NCI-H1048 (cell line): ENCODE data around the gene DIO3.
"Not testable (repeated sequence)": the region's sequence is repeated elsewhere in the genome, so short reads cannot be mapped to it uniquely, and the experiment has no call there.

ENCODE experiments used
- DNase-seq: peaks from one replicate; lab custom pipeline; 2025; lab: John Stamatoyannopoulos, UW

Gene DIO3

GRCh38 chr14:101542391-101542790, 18.9 kb upstream of the DIO3 start:
- DNase-seq, result no peak

DNA sequence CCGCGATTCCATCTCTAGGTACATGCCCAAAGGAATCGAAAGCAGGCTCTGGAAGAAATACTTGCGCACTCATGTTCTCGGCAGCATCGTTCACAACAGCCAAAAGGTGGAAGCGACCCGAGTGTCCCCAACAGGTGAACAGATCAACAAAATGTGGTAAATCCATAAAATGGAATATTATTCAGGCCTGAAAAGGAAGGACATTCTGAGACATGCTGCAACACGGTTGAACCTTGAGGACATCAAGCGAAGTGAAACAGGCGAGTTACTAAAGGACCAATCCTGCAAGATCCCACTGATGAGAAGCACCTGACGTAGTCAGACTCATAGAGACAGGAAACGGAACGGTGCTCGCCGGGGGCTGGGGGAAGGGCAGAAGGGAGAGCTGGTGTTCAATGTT, 17.5 kb upstream of the DIO3 start:
- DNase-seq, result no peak

DNA sequence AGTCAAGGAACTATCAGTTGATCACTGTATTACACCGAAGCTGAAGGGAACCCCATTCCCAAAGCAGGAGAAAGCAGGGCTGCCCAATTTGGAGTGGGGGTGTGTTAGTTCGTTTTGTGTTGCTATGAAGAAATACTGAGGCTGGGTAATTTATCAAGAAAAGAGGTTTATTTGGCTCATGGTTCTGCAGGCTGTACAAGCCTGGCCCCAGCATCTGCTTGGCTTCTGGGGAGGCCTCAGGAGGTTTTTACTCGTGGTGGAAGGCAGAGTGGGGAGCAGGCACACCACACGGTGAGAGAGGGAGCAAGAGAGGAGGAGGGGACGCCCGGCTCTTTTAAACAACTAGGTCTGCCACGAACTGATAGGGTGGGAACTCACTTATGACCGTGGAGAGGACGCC, 16.7 kb upstream of the DIO3 start:
- no peak for DNase-seq

DNA sequence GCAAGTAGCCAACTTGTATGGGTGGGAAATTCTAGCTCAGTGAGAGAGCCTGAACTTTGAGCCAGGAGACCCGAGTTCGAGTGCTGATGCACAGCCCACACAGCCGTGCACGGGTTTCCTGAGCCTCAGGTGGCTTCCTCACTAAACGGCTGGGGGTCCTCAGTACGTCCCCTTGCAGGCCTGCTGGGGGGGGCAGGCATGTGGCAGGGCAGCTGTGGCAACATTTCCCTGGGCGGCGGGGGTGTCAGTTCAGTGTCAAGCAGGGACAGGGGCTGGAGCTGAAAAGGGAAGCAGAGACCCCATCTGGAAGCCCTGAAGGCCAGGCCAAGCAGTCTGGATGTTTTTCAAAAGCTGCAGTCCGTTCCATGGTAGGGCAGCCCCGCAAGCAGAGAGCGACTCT, 14.6 kb upstream of the DIO3 start:
- DNase-seq, result no peak

DNA sequence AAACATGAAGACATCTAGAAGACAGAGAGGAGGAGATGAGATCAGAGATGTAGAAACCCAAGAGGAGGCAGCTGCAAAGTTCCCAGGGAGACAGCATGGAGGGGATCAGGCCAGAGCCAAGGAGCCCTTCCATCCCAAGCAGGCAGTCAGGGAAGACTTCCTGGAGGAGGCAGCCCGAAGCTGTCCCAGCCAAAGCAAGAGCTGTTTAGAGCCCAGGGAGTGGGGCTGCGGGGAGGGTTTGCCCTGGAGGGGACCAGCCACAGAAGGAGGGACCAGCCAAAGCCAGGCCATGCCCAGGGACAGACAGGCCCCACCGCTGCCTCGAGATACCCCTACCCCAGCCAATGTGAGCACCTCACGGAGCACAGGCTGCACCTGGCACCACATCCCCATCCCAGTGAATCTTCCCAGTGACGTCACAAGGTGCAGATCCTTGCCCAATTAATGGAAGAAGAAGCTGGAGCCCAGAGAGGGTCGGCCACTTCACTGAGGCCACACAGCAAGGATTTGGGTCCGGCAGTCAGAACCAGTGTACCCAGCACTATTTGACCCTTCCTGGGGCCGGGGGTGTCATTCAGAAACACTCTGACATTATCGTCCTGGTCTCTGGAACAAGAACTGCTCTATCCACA, 14.1 kb upstream of the DIO3 start:
- DNase-seq, result no peak

DNA sequence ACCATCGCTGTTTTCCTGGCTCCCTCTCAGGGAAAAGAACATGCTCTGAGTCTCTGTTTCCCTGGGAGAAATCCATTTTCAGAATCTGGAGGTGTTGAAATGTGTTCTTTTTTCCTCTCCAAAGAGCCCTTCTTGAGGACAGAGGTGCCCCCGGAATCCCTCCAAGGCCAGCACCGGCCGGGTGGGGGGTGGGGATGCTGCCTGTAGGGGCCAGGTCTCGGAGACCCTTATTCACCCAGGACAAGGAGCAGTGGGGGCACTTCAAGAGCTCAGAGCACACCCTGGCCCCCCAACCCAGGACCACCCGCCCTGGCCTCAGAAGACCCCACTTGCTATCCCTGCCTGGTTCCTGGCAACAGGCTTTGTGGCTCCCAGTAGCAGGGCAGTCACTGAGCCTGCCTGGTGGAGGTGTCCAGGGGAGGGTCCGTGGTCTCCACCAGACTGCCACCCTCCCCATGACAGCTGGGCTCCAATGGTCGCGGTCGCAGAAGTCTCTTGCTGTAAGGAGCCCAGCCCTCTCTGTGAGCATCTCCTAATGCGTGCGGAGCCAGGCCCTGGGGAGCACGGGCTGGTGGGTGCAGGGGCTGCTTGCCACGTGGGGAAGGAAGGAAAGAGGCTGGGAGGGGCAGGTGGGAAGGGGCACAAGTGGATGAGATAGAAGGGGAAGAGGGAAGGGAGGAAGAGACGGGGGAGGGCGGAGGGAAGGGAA, 13.2 kb upstream of the DIO3 start:
- no peak for DNase-seq

GRCh38 chr14:101548710-101549109, 12.6 kb upstream of the DIO3 start:
- no peak for DNase-seq

DNA sequence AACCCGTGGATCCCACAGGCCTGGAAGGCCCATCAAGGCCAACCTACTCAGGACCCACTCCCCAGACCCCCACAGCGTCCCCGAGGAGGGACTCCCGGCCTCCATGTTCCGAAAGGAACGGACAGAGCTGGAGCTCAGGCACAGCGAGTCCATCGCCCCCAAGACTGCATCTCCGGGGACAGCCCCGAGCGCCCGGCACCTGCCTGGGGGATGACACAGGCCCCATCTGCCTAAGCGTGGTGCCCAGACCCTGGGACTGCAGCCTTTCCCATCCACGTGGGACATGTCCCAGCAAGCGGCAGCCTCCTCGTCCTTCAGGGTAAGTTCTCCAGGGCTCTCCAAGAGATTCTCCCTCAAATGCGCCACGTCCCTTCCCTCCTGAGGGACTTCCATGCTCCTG, 12.1 kb upstream of the DIO3 start:
- no peak for DNase-seq

DNA sequence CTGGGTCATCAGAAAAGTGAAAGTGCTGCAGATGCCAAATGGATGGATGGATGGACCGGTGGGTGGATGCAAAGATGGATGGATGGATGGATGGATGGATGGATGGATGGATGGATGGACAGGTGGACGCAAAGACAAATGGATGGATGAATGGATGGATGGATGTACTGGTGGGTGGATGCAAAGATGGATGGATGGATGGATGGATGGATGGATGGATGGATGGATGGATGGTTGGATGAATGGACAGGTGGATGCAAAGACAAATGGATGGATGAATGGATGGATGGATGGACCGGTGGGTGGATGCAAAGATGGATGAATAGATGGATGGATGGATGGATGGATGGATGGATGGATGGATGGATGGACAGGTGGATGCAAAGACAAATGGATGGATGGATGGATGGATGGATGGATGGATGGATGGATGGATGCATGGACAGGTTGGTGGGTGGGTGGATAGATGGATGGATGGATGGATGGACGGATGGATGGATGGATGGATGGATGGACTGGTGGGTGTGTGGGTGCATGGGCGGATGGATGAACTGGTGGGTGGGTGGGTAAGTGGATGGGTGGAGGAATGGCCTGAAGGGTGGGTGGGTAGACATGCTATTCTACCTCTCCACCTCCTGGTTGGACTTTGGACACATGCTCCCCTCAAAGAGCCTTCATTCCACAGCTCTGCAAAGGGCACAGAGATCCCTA, 10.9 kb upstream of the DIO3 start:
- not testable (repeated sequence) for DNase-seq

GRCh38 chr14:101551729-101552595, 9.3 kb upstream of the DIO3 start:
- DNase-seq, result no peak

DNA sequence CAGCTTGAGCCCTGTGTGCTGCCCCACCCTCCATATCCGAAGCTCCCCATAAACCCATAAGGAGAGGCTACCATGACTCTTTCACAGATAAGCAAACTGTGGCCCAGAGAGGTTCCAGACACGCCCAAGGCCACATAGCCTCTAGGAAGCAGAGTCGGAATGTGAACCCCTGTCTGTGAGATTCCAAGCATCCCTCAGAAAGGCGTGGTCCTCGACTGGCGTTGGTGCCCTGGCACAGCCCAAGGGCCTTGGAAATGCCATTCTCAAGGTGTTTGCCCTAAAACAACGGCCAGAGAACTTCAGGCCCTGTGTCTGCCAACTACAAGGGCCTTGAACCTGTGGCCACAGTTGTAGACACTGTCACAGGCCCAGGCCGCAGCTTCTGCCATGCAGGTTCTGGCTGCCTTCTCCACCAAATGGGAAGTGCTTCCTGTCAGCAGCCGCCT, 8.5 kb upstream of the DIO3 start:
- no peak for DNase-seq

- no peak for DNase-seq
Observed at GRCh38 chr14:101553393-101553792, 7.9 kb upstream of the DIO3 start.

DNA sequence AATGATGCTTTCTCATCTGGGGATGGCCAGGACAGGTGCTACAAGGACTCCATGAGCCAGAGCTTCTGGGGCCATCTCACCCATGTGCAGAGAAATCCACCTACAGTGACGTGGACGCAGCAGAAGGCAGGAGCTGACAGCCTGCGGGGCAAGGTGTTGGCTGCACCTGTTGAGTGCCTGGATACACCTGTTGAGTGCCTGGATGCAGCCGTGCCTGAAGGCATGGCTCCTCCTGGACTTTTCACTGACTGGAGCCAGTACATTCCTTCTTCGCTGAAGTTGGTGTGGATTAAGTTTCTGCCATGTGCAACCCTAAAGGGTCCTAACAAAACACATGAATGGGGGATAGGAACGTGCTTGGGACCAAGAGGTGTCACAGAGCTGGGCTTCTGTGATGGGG, 7.4 kb upstream of the DIO3 start:
- DNase-seq, result no peak

- no peak for DNase-seq
Observed at GRCh38 chr14:101554991-101555668, 6.2 kb upstream of the DIO3 start.

DNA sequence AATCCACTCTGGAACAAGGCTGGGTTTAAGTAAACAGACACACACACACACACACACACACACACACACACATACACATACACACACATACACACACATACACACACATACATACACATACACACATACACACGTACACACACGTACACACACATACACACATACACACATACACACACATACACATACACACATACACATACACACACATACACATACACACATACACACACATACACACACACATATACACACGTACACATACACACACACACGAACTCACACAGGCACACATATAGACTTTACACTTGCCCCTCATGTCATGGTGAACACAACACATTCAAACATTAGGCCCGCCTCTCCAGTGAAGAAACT, 5.6 kb upstream of the DIO3 start:
- not testable (repeated sequence) for DNase-seq

DNA sequence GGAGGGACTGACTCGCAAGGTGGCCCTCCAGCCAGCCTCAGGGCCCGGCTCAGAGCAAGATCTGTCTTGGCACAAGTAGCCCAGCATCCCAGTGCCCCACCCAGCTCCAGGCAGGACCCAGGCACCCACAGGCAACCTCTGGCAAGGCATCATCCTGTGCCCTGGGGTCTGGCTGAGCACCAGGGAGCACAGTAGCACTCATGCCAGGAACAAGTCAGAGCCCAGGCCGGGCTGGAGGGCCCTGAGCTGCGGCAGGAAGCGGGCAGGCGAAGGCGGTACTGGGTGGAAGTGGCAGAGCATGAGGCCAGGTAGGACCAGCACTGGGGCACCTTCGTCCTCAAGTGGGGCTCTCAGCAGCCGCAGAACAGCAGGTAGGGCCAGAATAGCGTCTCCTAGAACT, 5.2 kb upstream of the DIO3 start:
- no peak for DNase-seq

- no peak for DNase-seq
Observed at GRCh38 chr14:101556566-101557320, 4.6 kb upstream of the DIO3 start.

- no peak for DNase-seq
Observed at GRCh38 chr14:101557321-101557695, 4.0 kb upstream of the DIO3 start.

GRCh38 chr14:101557811-101558738, 3.2 kb upstream of the DIO3 start:
- no peak for DNase-seq

DNA sequence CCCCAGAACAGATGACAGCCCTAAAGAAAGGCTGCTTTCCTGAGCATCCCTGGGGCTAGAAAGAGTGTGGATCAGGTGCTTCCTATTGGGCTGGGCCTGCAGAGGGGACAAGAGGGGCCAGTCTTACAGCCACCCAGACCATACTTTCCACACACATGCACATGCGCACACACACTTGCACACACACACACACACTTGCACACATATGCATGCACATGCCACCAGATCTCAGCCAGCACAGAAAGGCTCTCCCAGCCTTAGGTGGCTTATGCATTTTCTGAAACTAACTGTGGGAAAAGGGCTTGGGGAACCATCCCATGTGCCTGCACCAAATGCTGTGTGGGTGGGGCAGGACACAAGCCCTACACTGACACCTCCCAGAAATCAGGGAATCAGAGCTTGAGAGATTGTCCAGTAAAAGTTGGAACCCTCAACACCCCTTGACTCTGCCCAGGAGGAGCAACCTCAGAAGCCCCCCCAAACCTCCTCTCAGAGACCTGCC, 2.5 kb upstream of the DIO3 start:
- no peak for DNase-seq
